DLD1 (cell line): Measurements from ENCODE around the gene SEPTIN6.
"Not testable (repeated sequence)": the region's sequence is repeated elsewhere in the genome, so short reads cannot be mapped to it uniquely, and the experiment has no call there.

Experiments used
- in situ Hi-C: cut with HindIII; loops from 2 replicates; pipeline ENCODE4 v1.10.0; 2017; ENCODE audit warnings: low sequenced_read_pairs

The SEPTIN6 gene

DNA sequence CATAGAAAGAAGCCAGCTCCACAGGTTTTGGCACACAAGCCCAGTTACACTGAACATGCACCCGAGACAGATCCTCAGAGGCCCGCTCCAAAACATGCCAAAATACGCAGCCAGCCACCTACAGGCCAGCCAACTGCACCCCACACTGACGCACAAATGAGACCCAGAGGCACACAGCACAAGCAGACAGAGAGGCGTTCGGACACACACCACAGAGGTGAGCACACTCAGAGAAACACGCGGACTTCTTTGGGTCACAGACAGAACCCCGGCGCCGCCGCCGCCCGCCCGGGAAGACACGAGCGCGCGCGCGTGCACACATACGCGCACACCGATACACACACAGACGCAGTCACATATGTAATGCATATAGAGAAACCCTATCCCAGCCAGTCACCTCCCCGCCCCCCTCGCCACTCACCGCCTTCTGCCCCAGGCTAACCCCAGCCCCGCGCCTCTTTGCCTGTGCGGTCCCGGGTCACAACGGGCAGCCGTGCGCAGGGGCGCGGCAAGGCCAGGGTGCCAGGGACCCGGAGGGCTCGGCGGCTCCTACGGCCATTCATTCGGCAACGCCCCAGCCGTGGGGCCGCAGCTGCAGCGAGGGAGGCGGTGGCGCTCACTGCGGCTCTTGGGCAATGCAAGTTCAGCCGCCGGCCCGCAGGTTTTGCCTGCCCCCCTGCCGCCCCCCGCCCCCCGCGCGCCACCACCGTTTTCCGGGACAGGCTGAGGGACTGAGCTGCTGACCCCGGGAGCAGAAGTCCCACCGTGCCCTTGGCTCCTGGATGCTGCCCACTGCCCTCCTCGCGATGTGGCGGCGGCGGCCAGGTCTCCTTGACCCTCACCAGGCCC is 553 bp downstream of the SEPTIN6 start:
- in situ Hi-C loops: no loop called here

DNA sequence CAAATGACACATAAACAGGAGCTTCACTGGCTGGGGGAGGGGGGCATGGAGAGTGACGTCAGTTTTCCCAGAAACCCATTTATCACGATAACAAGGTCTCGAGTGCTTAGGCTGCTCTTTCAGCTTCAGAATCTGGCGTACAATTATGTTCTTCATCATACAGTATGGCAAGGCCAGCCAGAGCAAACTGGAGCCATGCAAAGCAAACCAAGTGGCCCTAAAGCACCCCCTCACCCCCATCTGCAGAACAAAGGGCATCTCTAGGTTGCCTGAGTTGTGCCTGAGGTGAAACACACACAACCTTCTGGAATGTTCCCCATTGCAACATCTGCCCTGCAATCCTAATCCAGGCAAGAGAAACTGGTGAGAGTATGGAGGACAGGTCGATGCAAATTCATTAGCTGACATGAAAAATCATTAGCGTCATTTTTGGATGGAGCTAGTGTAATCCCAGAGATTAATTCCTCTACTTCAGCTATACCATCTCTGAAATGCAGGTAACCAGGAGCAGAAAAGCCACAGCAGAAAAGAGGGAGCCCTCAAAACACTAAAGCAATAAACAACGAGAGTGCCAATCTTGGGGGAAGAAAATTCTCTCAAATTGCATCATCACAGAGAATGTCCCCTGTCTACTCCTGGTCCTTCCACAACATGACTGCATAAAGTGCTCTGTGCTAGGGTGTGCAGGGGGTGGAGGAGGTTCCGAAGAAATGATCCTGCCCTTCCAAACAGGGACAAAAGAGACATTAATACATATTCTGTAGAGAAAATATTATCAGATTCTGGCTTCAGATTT is 1.8 kb downstream of the SEPTIN6 start:
- in situ Hi-C loops: no loop called here

- in situ Hi-C loops: no loop called here
Observed at GRCh38 chrX:119688911-119689321, 4.1 kb downstream of the SEPTIN6 start.

DNA sequence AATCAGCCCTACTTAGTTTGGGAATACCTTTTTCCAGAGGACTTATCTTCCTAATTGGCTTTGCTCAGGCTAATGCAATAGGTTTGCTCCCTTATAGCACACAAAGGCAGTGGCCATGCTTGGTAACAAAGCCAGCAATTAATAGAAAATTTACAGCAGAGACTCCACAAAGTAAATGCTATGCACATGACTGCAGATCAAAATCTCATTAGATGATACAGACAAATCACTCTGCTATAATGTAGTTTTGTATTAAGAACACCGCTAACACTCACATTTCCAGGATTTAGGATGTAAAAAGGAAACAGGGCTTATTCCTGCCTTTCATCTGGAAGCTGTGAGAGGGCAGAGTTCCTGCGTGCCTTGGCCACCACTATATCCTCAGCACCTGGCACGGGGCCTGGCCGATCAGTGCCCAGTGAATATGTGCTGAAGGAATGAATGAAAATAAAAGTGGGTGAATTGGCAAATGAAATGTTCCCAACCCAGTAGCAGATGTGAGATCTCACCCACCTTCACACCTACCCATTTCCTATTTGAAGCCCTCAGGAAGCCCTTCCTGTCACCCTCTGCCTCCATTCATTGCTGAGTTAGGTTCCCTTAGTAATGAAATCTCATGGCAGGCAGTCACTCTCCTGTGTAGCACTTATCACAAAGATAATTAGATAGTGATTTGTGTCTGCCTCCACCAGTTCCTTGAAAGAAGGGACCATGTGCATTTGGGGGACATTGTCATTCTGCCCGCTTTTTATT is 5.1 kb downstream of the SEPTIN6 start:
- in situ Hi-C loops: no loop called here

- in situ Hi-C loops: no loop called here
Observed at GRCh38 chrX:119686087-119686691, 6.8 kb downstream of the SEPTIN6 start.

DNA sequence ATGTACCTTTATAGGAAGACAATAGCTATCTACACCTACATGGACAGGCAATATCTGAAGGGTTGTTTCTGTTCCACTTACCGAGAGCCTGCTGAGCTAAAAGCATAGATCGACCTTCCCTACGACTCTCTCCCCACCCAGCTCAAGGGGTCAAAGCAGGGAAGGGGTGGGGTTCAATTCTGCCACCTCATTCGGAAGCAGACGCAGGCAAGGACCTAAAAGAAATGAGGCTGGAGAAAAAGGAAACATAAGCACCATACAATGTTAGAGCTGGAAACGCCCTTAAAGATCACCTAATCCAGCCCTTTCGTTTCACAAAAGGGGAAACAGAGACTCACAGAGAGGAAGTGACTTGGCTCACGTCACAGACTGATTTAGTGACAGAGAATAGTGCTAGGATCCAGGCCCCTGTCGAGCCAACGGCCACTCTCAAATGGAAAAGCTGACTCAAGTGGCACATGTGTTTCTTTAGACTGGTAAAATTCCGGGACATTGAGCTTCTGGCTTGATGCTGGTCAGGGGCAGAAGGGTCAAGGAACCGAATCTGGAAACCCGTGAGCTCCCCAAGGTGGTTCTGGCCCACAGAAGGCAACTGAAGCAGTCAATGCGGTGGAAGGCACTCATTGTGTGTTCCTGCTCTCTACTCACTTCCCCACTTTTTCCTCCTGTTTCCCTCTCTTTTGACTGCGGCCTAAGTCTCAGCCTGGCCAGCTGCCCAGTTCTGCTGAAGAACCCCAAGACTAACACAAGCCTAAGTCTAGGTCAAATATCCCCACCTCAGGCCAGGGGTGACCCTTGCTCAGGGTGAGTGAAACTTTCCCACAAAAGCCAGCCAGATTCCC is 7.5 kb downstream of the SEPTIN6 start:
- in situ Hi-C loops: no loop called here

DNA sequence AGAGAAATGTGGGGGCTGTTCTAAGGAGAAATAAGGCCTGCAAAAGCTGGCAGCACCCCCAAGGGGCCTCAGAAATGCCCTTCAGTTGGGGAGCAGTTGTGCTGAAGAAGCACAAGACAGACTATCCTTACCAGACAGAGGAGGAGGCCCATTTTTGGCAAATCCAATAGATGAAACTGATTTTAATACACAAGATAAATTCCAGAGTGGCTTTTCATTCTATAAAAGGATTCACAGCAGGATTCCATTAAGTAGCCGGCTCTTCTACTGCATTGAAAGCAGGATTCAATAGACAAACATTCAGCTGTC is 8.1 kb downstream of the SEPTIN6 start:
- in situ Hi-C loops: no loop called here

- in situ Hi-C loops: not testable (repeated sequence)
Observed at GRCh38 chrX:119684312-119684711, 8.7 kb downstream of the SEPTIN6 start.

DNA sequence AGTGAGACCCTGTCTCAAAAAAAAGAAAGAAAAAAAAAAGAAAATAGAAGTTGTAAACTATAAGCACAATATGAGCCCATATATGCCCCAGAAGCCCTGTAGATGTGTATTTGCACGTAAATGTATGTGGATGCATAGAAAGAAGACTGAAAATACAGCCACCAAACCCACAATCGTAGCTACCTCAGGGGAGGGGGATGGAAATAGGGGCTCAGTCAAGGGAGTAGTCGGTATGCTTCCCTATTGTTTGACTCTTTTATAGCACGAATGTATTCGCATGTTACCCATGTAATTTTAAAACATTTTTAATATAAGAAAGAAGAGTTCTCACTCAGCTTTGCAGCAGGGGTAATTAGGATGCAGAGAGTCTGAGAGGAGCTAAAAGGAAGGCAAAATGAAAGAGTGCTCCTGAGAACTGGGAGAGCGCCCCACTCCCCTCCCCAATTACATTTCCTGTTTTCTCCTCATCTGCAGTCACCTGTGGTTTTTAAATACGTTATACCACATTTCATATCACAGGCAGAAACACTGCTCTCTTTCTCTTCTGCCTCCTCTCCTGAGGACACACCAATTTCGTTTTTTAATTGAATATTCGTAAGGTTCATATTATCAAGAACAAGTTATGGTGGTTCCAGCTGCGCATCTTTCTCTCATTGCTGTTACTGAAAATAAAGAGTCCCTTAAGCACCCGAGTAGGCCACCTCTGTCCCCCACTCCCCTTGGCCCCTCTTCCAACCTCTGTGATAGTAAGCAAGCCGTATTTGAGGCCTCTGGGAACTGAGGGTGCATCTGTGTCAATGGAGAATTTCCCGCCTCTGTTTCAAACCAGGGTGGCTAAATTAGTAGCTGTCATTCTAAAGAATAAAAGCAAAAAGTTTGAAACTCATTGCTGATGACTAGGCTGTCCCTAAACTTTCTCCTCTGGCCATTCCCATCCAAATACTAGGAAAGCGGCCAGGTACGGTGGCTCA is 10.7 kb downstream of the SEPTIN6 start:
- in situ Hi-C loops: no loop called here

DNA sequence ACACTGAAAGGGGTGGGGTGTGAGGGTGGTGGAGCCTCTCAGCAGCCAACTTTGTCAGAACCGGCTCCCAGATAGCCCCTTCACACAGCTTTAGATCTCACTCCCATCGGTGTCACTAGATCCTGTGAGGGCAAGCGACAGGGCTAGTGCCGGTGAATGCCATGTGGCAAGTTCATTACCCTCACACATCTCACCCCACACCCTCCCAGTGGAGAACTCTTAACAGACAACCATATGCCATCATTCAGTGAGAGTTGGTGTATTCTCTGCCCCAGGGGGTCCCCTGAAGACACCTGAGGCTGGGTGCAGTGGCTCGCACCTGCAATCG is 15.3 kb downstream of the SEPTIN6 start:
- in situ Hi-C loops: no loop called here

- in situ Hi-C loops: no loop called here
Observed at GRCh38 chrX:119676949-119677653, 15.9 kb downstream of the SEPTIN6 start.

DNA sequence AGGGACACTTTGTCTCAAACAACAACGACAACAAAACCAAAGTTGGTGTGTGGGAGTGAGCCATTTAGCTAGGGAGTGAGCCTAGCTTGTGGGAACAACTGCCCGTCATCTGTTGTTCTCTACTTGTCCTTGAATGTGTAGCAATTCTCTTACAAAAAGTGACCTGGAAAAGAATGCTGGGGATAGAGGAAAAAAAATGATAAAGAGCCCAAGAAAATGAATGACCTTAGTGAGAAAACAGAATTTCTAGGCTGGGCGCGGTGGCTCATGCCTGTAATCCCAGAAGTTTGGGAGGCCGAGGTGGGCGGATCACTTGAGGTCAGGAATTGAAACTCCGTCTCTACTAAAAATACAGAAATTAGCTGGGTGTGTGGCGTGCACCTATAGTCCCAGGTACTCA is 19.6 kb downstream of the SEPTIN6 start:
- in situ Hi-C loops: no loop called here

DNA sequence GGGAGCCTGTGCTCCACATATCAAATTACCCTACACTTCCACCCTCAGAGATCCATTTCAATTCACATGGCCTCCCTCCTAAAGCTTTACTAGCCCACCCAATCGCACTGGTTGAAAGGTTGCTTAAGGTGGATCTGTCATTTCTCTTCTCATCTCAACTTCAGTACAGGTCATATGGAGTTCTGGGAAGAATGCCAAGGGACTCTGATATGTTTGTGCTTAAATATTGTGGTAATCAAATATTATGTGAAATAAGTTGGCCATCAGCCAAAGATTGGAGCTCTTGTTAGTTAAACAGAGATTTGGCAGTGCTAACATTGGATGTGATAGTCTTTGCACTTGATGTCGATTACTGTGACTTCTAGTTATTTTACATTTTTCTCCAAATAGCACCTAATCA is 20.5 kb downstream of the SEPTIN6 start:
- in situ Hi-C loops: no loop called here

DNA sequence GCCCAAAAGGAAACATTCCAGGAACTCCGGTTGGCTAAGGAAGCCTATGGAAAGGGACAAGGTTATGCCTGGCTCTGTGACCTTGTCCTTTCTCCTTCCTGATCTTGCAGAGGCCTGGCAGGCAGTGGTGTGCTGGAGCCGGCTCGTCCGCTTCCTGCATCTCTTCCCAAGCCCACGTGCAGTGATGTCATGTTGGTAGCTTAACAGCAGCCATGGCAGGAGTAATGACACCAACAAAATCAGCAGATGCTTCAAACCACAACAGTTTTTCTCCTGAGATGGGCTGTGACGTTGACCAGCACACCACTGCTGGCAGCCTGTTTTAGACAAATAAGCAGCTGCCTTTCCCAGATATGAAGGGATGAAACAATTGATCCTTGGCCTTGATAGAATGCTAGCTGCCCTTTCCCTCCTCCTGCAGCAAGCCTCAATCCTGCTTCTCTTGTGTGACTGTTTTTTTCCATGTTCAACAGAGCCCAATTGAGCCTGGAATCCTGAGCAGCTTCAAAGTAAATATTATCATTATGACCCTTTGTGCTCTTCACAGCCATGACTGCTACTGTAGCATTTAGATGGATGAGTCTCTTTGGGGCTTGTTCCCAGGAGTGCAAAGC is 23.4 kb downstream of the SEPTIN6 start:
- in situ Hi-C loops: no loop called here

DNA sequence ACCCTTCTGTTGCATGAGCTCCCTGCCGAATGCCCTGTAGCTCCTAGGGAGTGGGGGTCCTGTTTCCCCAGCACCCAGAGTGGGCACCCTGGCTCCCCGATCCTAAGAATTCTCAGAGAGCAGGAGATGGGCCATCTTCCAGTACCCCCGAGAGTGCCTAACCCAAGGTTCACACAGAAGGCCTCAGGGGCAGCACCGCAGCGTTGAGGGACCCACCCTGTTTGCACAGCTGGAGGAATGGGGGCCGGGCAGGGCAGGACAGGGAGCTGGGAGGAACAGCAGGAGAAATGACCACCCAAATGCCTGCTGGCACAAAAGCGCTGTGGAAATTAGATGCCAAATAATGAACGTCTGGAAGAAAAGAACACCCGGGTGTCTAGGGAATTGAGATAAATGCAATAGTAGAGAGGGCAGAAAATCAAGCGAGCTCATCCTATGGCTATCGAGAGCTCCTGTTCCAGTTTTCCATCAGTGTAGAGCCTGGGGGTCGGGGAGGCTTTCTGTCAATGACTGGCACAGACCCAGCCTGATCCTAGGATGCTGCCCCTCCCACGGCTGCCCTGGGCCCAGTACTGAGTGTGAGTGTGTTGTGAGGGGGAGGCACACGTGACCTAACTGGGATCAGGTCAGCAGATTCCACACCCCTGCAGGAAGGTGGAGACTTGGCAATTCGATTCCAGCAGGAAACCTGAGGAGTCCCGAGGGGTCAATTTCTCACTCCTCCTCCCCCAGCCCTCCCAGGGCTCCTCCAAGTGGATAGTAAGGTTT is 25.7 kb downstream of the SEPTIN6 start:
- in situ Hi-C loops: no loop called here

DNA sequence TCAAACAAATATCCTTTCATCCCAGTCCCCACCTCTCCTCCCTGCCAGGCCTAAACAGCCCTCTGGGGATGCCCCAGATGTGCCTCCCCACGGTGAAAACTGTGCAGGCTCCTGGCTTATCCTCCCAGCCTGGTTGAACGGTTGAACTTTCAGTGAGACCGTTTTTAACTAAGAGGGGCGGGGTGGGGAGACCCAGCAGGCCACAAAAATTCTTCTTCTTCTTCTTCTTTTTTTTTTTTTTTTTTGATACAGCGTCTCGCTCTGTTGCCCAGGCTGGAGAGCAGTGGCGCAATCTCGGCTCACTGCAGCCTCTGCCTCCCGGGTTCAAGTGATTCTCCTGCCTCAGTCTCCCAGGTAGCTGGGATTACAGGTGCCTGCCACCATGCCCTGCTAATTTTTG is 28.1 kb downstream of the SEPTIN6 start:
- in situ Hi-C loops: not testable (repeated sequence)

DNA sequence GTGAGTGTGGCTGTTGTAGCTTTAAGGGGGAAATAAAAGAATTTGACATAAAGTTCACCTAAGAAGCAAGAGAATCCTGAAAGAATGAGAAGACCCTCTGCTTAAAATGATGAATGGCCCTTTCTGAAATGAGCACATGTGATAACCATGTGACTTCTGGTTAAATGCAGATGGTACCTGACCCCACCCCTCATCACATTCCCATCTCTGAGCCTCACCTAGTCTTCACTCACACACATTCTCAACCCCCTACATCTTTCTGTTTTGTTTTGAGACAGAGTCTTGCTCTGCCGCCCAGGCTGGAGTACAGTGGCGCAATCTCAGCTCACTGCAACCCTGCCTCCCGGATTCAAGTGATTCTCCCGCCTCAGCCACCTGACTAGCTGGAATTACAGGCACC is 31.5 kb downstream of the SEPTIN6 start:
- in situ Hi-C loops: no loop called here

GRCh38 chrX:119659522-119659921 is 33.4 kb downstream of the SEPTIN6 start:
- in situ Hi-C loops: no loop called here
